SK-N-MC (cell line): ENCODE data around the gene ATF6B.
A peak's percentile ranks its signal among the peaks of the same experiment; 100 is the strongest.

Experiments used
- DNase-seq: peaks from one replicate; pipeline ENCODE4 v3.0.0-alpha.2; 2011; ENCODE audit warnings: low read depth, low spot score
- H3K27ac ChIP-seq: fragments of 200-600 bp; sonication (generic); 2 replicates; pipeline ENCODE4 v1.5.1; 2016; ENCODE audit warnings: mixed run types
- H3K36me3 ChIP-seq: fragments of 200-600 bp; sonication (generic); 2 replicates; pipeline ENCODE4 v1.6.1; 2017; ENCODE audit warnings: antibody characterized with exemption, low read length, mixed read lengths; ENCODE audit not compliant: insufficient read depth
- H3K4me3 ChIP-seq: fragments of 200-600 bp; sonication (generic); 2 replicates; pipeline ENCODE4 v1.5.1; 2016
- H3K9ac ChIP-seq: fragments of 200-600 bp; sonication (generic); 2 replicates; pipeline ENCODE4 v1.8.0; 2017; ENCODE audit warnings: mixed run types, mixed read lengths; ENCODE audit not compliant: insufficient read length
- H3K9me3 ChIP-seq: fragments of 200-600 bp; sonication (generic); 2 replicates; pipeline ENCODE4 v1.6.1; 2017; ENCODE audit warnings: low read depth, mild to moderate bottlenecking, antibody characterized with exemption, low read length, moderate library complexity, mixed read lengths
- EZH2 ChIP-seq: fragments of 200-600 bp; sonication (generic); IDR thresholded peaks from one replicate; pipeline ENCODE4 v1.6.1; 2017; ENCODE audit warnings: antibody characterized with exemption
- FOXP2 ChIP-seq: optimal IDR thresholded peaks from 2 replicates; pipeline ENCODE3; 2011; ENCODE audit warnings: mild to moderate bottlenecking, moderate library complexity; ENCODE audit not compliant: insufficient read depth; ENCODE audit errors: extremely low read length, control extremely low read depth
- POLR2AphosphoS5 ChIP-seq: IDR thresholded peaks from 2 replicates; pipeline ENCODE4 v1.6.1; 2012; ENCODE audit warnings: mild to moderate bottlenecking, low read depth, low read length, borderline replicate concordance

ATF6B gene

DNA sequence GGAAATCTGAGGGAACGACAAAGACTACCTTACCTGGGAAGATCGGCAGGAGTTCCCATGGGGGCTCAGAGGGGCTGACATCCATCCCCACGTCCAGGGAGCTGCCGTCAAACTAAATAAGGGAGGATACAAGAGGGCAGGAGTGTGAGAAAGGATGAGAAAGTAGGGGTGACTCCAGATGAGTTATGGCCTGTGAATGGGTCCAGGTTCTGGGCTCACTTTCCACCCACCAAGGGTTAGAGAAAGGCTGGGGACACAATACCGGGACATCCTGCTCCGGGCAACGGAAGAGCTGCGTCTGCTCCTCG, 683 bp downstream of the ATF6B start:
- DNase-seq = no peak
- Histone ChIP-seq H3K27ac (no peak overlapping the region), H3K9me3 (no peaks in the 10 kb centered on the region), H3K9ac (peak overlapping the region; percentile 91), H3K4me3 (peak overlapping the region; percentile 99), H3K36me3 (peaks cover 29% of the 10 kb centered on the region)
- TF ChIP-seq FOXP2 (no peak), EZH2 (no peak), POLR2AphosphoS5 (no peak)

DNA sequence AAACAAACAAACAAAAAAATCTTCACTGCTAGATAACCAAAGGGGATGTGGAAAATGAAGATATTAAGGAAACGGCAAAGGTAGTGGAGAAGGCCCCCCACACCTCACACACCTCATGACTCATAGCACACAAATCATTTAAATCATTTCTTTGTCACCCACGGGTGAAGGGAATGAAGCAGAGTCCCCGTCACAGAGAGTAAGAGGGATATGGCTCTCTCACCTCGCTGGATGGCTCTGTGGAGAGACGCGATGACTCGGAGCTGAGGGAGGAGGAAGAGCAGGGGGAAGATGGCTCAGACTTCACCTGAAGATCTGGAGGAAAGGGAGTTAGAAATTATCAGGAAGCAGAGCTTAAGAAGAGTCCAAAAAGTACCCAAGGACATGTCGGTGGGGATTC, 1.2 kb downstream of the ATF6B start:
- Histone ChIP-seq H3K9me3 (no peaks in the 10 kb centered on the region), H3K27ac (no peak overlapping the region), H3K36me3 (peaks cover 34% of the 10 kb centered on the region), H3K4me3 (peak overlapping the region; percentile 99), H3K9ac (peak overlapping the region; percentile 91)
- TF ChIP-seq FOXP2 (no peak), EZH2 (no peak), POLR2AphosphoS5 (no peak)
- DNase-seq = no peak

DNA sequence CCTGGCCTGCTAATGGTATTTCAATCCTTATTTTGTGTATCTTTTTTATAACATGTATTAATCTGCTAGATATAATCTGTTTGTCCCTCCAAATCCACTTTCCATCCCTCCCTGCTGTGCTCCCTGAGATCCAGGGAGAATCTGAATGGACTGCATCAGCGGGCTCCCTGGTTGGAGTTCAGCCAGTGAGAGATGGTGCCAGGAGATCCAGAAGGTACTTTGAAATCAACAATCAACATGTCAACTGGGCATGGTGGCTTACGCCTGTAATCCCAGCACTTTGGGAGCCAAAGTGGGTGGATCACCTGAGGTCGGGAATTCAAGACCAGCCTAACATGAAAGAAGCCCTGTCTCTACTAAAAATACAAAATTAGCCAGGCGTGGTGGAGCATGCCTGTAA, 4.4 kb downstream of the ATF6B start:
- Histone ChIP-seq H3K9ac (no peak overlapping the region), H3K36me3 (peaks cover 57% of the 10 kb centered on the region), H3K4me3 (no peak overlapping the region), H3K27ac (no peak overlapping the region), H3K9me3 (no peaks in the 10 kb centered on the region)
- TF ChIP-seq FOXP2 (no peak), POLR2AphosphoS5 (no peak), EZH2 (no peak)
- DNase-seq = no peak

DNA sequence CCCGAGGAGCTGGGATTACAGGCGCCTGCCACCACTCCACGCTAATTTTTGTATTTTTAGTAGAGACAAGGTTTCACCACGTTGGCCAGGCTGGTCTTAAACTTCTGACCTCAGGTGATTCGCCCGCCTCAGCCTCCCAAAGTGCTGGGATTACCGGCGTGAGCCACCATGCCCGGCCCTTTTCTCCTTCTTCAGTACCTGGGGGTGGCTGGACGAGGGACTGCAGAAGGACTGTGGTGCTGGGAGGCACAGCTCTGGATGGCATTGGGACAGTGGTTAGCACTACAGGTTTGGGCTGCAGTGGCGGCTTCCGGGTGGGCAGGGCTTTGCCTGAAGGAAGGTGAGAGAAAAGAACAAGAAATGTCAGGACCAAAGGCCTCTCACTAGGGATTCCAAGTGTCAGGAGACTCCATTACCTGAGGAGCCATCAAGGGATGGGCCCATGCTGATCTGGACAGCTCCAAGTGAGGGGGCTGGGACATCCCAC, 7.4 kb downstream of the ATF6B start:
- Histone ChIP-seq H3K4me3 (no peak overlapping the region), H3K9me3 (no peaks in the 10 kb centered on the region), H3K36me3 (peaks cover 63% of the 10 kb centered on the region), H3K27ac (no peak overlapping the region), H3K9ac (no peak overlapping the region)
- DNase-seq = no peak
- TF ChIP-seq POLR2AphosphoS5 (no peak), FOXP2 (no peak), EZH2 (no peak)

DNA sequence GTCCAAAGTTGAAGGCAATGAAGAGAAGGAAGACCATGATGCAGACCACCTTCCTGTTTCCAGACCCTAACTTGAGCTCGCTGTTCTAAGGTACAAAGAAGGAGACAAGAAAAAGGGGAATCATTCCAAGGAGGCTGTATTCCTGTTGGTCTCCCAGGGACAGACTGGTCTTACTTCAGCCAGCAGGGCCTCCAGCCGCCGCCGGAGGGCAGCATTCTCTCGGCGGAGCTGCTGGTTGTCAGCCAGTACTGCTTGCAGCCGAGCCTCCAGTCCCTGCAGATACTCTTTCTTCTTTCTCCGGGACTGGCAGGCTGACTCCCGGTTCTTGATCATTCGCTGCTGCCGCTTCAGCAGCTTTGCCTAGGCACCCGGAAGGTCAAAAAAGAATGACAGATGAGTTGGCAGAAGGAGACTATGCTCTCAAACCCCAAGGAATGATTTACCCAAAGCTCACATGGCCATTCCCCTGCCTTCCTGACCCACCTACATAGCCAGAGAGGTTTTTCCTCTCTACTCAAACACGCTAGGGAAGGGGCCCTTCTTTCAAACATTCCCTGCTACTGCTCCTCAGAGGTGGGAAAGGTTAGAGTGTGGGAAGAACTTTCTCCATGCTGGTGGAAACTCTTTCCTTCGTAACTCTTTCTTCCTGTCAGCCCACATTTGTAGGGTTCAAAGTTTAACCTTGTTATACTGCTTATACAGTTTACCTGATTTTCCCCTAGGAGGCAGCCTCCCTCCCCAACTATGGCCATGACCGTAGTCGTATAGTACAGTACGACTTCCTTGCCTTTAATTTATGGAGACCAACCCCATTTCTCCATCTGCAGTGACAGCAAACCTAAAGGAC, 9.0 kb downstream of the ATF6B start:
- Histone ChIP-seq H3K27ac (peak overlapping the region; percentile 70), H3K4me3 (peak overlapping the region; percentile 30; the same call in 1 of the 2 replicates), H3K9me3 (no peaks in the 10 kb centered on the region), H3K36me3 (peaks cover 56% of the 10 kb centered on the region), H3K9ac (no peak overlapping the region)
- no peak for TF ChIP-seq EZH2
- DNase-seq = no peak

DNA sequence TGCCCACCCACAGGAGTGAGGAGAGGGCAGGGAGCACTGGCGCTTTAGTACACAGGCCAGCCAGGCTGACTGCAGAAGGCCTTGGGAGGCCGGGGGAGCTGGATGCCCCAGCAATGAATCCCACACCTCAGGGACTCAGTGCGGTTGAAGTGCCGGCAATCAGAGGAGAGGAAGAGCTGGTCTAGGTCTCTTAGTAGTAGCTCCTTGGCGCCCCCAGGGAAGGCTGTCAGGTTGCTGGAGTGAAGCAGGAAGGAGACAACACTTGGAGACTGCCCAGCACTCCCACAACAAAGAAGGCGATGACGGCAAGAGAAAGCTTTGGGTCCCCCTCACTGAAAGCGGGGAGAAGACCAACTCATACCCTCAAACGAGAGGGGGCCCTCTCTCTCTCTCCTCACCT, 10.6 kb downstream of the ATF6B start:
- Histone ChIP-seq H3K27ac (no peak overlapping the region), H3K4me3 (no peak overlapping the region), H3K9me3 (no peaks in the 10 kb centered on the region), H3K36me3 (peaks cover 45% of the 10 kb centered on the region), H3K9ac (no peak overlapping the region)
- DNase-seq = no peak
- TF ChIP-seq POLR2AphosphoS5 = no peak
- no peak for TF ChIP-seq FOXP2
- TF ChIP-seq EZH2 = no peak

DNA sequence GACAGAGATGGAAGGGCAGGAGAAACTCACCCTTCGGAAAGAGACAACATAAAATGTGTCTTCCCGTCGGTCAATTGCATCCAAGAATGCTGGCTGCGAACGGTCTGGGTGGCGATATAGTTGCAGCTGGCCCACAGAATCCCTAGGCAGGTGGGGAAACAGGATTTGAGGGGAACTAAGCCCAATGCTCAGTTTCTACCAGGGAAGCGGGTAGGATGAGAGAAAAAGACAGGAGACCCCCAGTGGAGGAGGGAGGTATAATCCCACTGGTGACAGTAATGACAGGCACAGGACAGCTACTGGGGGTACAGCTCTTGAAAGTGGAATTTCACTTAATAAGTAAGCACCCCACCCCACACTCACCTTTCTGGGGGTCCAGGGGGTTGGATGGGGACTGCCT, 11.4 kb downstream of the ATF6B start:
- Histone ChIP-seq H3K27ac (no peak overlapping the region), H3K36me3 (peaks cover 37% of the 10 kb centered on the region), H3K4me3 (no peak overlapping the region), H3K9me3 (no peaks in the 10 kb centered on the region), H3K9ac (no peak overlapping the region)
- no peak for TF ChIP-seq FOXP2
- no peak for TF ChIP-seq POLR2AphosphoS5
- TF ChIP-seq EZH2 = no peak
- no peak for DNase-seq

DNA sequence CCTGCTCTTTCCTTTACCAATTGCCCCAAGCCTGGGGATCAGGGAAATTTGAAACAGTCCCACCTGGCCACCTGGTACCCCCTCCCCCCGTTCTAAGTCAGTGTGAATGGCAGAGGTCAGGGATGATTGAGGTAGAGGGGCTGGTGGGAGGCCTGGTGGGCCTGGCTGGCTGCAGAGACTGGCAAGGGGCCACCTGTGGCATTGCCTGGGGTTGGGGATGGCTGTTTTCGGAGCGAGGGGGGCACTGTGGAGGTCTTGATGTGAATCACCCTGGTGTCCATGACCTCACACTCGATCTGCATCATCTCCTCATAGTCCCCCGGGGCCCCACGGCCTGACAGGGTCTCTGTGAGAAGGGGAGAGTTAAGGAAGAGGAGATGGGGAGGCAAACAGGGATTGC, 12.4 kb downstream of the ATF6B start:
- Histone ChIP-seq H3K9me3 (no peaks in the 10 kb centered on the region), H3K4me3 (no peak overlapping the region), H3K27ac (no peak overlapping the region), H3K36me3 (peaks cover 29% of the 10 kb centered on the region), H3K9ac (no peak overlapping the region)
- DNase-seq = no peak
- TF ChIP-seq FOXP2 (no peak), EZH2 (no peak)

DNA sequence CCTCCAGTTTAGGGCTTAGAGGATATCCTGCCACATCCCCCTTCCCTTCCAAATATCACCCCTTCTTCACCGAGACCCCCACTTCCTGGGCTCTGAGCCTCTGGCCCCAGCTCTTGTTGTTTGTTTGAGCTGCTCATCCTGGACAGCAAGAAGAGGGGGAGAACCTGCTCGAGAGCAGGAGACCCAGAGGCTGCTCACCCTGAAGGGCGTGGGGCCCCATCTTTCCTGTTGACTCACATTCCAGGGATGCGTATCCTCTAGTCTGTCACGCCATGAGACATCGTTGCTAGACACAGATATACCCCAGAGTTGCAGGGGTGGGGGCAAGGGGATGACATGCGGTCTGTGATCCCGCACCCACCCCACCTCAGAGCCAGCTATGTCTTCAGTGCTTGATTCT, 13.2 kb downstream of the ATF6B start:
- TF ChIP-seq POLR2AphosphoS5 = no peak
- no peak for TF ChIP-seq FOXP2
- no peak for TF ChIP-seq EZH2
- Histone ChIP-seq H3K9ac (no peak overlapping the region), H3K9me3 (no peaks in the 10 kb centered on the region), H3K36me3 (peaks cover 27% of the 10 kb centered on the region), H3K4me3 (no peak overlapping the region), H3K27ac (no peak overlapping the region)
- DNase-seq = no peak
